ENCODE measurements around the gene FBXO38.

The FBXO38 gene

GRCh38 chr5:148374690-148375360 lies 8.9 kb upstream of the FBXO38 start:
- peak; percentile 87 for TF ChIP-seq CTCF (IDR thresholded peaks at IDR 0.05; ENCODE audit: low read depth, low read length)
- no peak overlapping the region for H3K4me3 ChIP-seq (replicated peaks in 1 of 2; ENCODE audit: low read depth in 2 of 2, low read length in 2 of 2)
- peak; percentile 79 to 86 for DNase-seq (ENCODE audit: low read depth in 2 of 2)

- no peak overlapping the region for H3K4me3 ChIP-seq (replicated peaks in 1 of 2; ENCODE audit: low read depth in 2 of 2, low read length in 2 of 2)
- DNase-seq (ENCODE audit: low read depth in 2 of 2), result peak in 1 of 2 donors; percentile 57
- TF ChIP-seq CTCF (IDR thresholded peaks at IDR 0.05; ENCODE audit: low read depth, low read length), result no peak
Observed at GRCh38 chr5:148376198-148376597, 7.6 kb upstream of the FBXO38 start.

GRCh38 chr5:148378670-148379069 lies 5.1 kb upstream of the FBXO38 start:
- no peak overlapping the region for H3K4me3 ChIP-seq (replicated peaks in 1 of 2; ENCODE audit: low read depth in 2 of 2, low read length in 2 of 2)
- TF ChIP-seq CTCF (IDR thresholded peaks at IDR 0.05; ENCODE audit: low read depth, low read length), result no peak
- DNase-seq (ENCODE audit: low read depth in 2 of 2), result no peak

- TF ChIP-seq CTCF (IDR thresholded peaks at IDR 0.05; ENCODE audit: low read depth, low read length), result no peak
- DNase-seq (ENCODE audit: low read depth in 2 of 2), result peak in 1 of 2 donors; percentile 11
- H3K4me3 ChIP-seq (replicated peaks in 1 of 2; ENCODE audit: low read depth in 2 of 2, low read length in 2 of 2), result no peak overlapping the region
Observed at GRCh38 chr5:148379340-148379739, 4.4 kb upstream of the FBXO38 start.

- H3K4me3 ChIP-seq (replicated peaks in 1 of 2; ENCODE audit: low read depth in 2 of 2, low read length in 2 of 2), result no peak overlapping the region
- TF ChIP-seq CTCF (IDR thresholded peaks at IDR 0.05; ENCODE audit: low read depth, low read length), result no peak
- DNase-seq (ENCODE audit: low read depth in 2 of 2), result no peak
Observed at GRCh38 chr5:148381906-148382305, 1.9 kb upstream of the FBXO38 start.

- no peak for TF ChIP-seq CTCF (IDR thresholded peaks at IDR 0.05; ENCODE audit: low read depth, low read length)
- H3K4me3 ChIP-seq (replicated peaks in 1 of 2; ENCODE audit: low read depth in 2 of 2, low read length in 2 of 2), result peak overlapping the region; percentile 78 to 80
- no peak for DNase-seq (ENCODE audit: low read depth in 2 of 2)
Observed at GRCh38 chr5:148382961-148383360, 797 bp upstream of the FBXO38 start.

- H3K4me3 ChIP-seq (replicated peaks in 1 of 2; ENCODE audit: low read depth in 2 of 2, low read length in 2 of 2), result peak overlapping the region; percentile 78 to 80
- DNase-seq (ENCODE audit: low read depth in 2 of 2), result peak in 1 of 2 donors; percentile 16
- TF ChIP-seq CTCF (IDR thresholded peaks at IDR 0.05; ENCODE audit: low read depth, low read length), result no peak
Observed at GRCh38 chr5:148384380-148384737, 601 bp downstream of the FBXO38 start.

Measured in cardiac fibroblast (primary cell).